Mesenchymal stem cell (in vitro differentiated cells and primary cell): ENCODE measurements around the gene BEST3.

ENCODE experiments used
- DNase-seq: peaks from one replicate; pipeline ENCODE4 v3.0.0-alpha.2; 2013
- H2AFZ ChIP-seq: one replicate; pipeline ENCODE4 v1.6.1; 2013; ENCODE audit warnings: low read depth, mild to moderate bottlenecking, control low read depth, inconsistent platforms, low read length, moderate library complexity
- H2AK5ac ChIP-seq: 2 replicates; pipeline ENCODE4 v1.6.1; 2013; ENCODE audit warnings: low read length, moderate library complexity, mild to moderate bottlenecking, inconsistent platforms; ENCODE audit not compliant: severe bottlenecking
- H2BK120ac ChIP-seq: one replicate; pipeline ENCODE4 v1.6.1; 2013; ENCODE audit warnings: low read depth, mild to moderate bottlenecking, inconsistent platforms, low read length, moderate library complexity
- H2BK12ac ChIP-seq, 2 experiments: one replicate each; pipeline ENCODE4 v1.6.1; 2013; ENCODE audit warnings: inconsistent platforms in 2 of 2, low read length in 2 of 2, mild to moderate bottlenecking in 2 of 2, moderate library complexity in 2 of 2, control low read depth in 1 of 2
- H2BK15ac ChIP-seq: one replicate; pipeline ENCODE4 v1.6.1; 2013; ENCODE audit warnings: mild to moderate bottlenecking, low read depth, inconsistent platforms; ENCODE audit not compliant: poor library complexity, severe bottlenecking
- H2BK5ac ChIP-seq: 2 replicates; pipeline ENCODE4 v1.6.1; 2013; ENCODE audit warnings: low read depth, mild to moderate bottlenecking, low read length, control low read depth, inconsistent platforms; ENCODE audit not compliant: poor library complexity, severe bottlenecking
- H3K14ac ChIP-seq, 2 experiments: one replicate each; pipeline ENCODE4 v1.6.1; 2013; ENCODE audit warnings: inconsistent platforms in 2 of 2, low read length in 2 of 2, control low read depth in 1 of 2, mild to moderate bottlenecking in 1 of 2, moderate library complexity in 1 of 2
- H3K18ac ChIP-seq, 2 experiments: one replicate each; pipeline ENCODE4 v1.6.1; 2013; ENCODE audit warnings: inconsistent platforms in 2 of 2, low read length in 2 of 2, control low read depth in 1 of 2, low read depth in 1 of 2, mild to moderate bottlenecking in 1 of 2
- H3K23ac ChIP-seq, 2 experiments: one replicate each; pipeline ENCODE4 v1.6.1; 2013; ENCODE audit warnings: inconsistent platforms in 2 of 2, low read length in 2 of 2, mild to moderate bottlenecking in 2 of 2, moderate library complexity in 2 of 2, control low read depth in 1 of 2
- H3K27ac ChIP-seq: 2 replicates; pipeline ENCODE4 v1.5.1; 2013; ENCODE audit warnings: mild to moderate bottlenecking, moderate library complexity, low read length, control low read depth, inconsistent platforms; ENCODE audit not compliant: poor library complexity, severe bottlenecking
- H3K27me3 ChIP-seq, 2 experiments: 2 replicates each; pipeline versions ENCODE4 v1.6.1 to v1.7.0; 2013; ENCODE audit warnings: low read length in 2 of 2, mild to moderate bottlenecking in 2 of 2, moderate library complexity in 2 of 2, control low read depth in 1 of 2, inconsistent platforms in 1 of 2; ENCODE audit not compliant: control insufficient read depth in 1 of 2, insufficient read depth in 1 of 2
- H3K36me3 ChIP-seq, 2 experiments: 2 replicates each; pipeline versions ENCODE4 v1.6.1 to v1.7.0; 2013; ENCODE audit warnings: low read length in 2 of 2, control low read depth in 1 of 2, inconsistent platforms in 1 of 2, low read depth in 1 of 2, mild to moderate bottlenecking in 1 of 2; ENCODE audit not compliant: insufficient read depth in 2 of 2, control insufficient read depth in 1 of 2
- H3K4ac ChIP-seq, 2 experiments: one replicate each; pipeline ENCODE4 v1.6.1; 2013; ENCODE audit warnings: inconsistent platforms in 2 of 2, low read length in 2 of 2, mild to moderate bottlenecking in 2 of 2, moderate library complexity in 2 of 2, control low read depth in 1 of 2, low read depth in 1 of 2
- H3K4me1 ChIP-seq: 2 replicates; pipeline ENCODE4 v1.6.1; 2013; ENCODE audit warnings: low read depth, low read length, control low read depth; ENCODE audit not compliant: control insufficient read depth, insufficient read depth
- H3K4me2 ChIP-seq: 2 replicates; pipeline ENCODE4 v1.6.1; 2013; ENCODE audit warnings: low read length, mild to moderate bottlenecking, inconsistent platforms; ENCODE audit not compliant: poor library complexity, severe bottlenecking
- H3K4me3 ChIP-seq, 2 experiments: 2 replicates each; pipeline versions ENCODE4 v1.5.1 to v1.7.0; 2013; ENCODE audit warnings: low read length in 2 of 2, mild to moderate bottlenecking in 2 of 2, control low read depth in 1 of 2, low read depth in 1 of 2; ENCODE audit not compliant: insufficient read depth in 1 of 2
- H3K79me1 ChIP-seq: replicated peaks from 2 replicates; pipeline ENCODE4 v1.6.1; 2013; ENCODE audit warnings: mild to moderate bottlenecking, control low read depth, low read length, inconsistent platforms; ENCODE audit not compliant: poor library complexity, severe bottlenecking
- H3K9ac ChIP-seq: 2 replicates; pipeline ENCODE4 v1.7.0; 2013; ENCODE audit warnings: mild to moderate bottlenecking, low read length, moderate library complexity
- H3K9me3 ChIP-seq: 2 replicates; pipeline ENCODE4 v1.7.0; 2013; ENCODE audit warnings: mild to moderate bottlenecking, low read length; ENCODE audit not compliant: control insufficient read depth
- H4K8ac ChIP-seq: one replicate; pipeline ENCODE4 v1.6.1; 2013; ENCODE audit warnings: inconsistent platforms, mild to moderate bottlenecking, low read length, moderate library complexity
- H4K91ac ChIP-seq: one replicate; pipeline ENCODE4 v1.6.1; 2013; ENCODE audit warnings: mild to moderate bottlenecking, low read length, inconsistent platforms
- WGBS: methylation state at CpG from one replicate; pipeline ENCODE4 v1.1.7; 2013; ENCODE audit warnings: mixed read lengths; 5-methylcytosine and 5-hydroxymethylcytosine counted together

The BEST3 gene

GRCh38 chr12:69658203-69658602 is 40.9 kb downstream of the BEST3 start:
- no peak overlapping the region for H3K14ac ChIP-seq
- H3K4ac ChIP-seq = no peak overlapping the region
- no peaks in the 10 kb centered on the region for H3K79me1 ChIP-seq
- no peaks in the 10 kb centered on the region for H3K36me3 ChIP-seq
- H3K18ac ChIP-seq = no peak overlapping the region
- no peaks in the 10 kb centered on the region for H3K27me3 ChIP-seq
- no peak overlapping the region for H2BK5ac ChIP-seq
- H3K4me3 ChIP-seq = no peak overlapping the region
- no peak overlapping the region for H4K8ac ChIP-seq
- no peak for DNase-seq
- no peak overlapping the region for H2AFZ ChIP-seq
- no peak overlapping the region for H4K91ac ChIP-seq
- no peak overlapping the region for H2BK120ac ChIP-seq
- no peaks in the 10 kb centered on the region for H3K9me3 ChIP-seq
- WGBS = 56% methylated on average over 1 of the region's 2 CpGs
- no peak overlapping the region for H3K4me2 ChIP-seq
- no peak overlapping the region for H3K23ac ChIP-seq
- no peak overlapping the region for H2BK12ac ChIP-seq
- no peak overlapping the region for H3K9ac ChIP-seq
- peaks cover 15% of the 10 kb centered on the region for H3K4me1 ChIP-seq
- no peak overlapping the region for H3K27ac ChIP-seq
- no peak overlapping the region for H2AK5ac ChIP-seq
- H2BK15ac ChIP-seq = no peak overlapping the region

GRCh38 chr12:69657376-69658137 is 41.5 kb downstream of the BEST3 start:
- H2BK5ac ChIP-seq = no peak overlapping the region
- peak overlapping the region; percentile 24 for H2AK5ac ChIP-seq
- H3K23ac ChIP-seq = no peak overlapping the region
- H3K79me1 ChIP-seq = no peaks in the 10 kb centered on the region
- H2BK12ac ChIP-seq = peak overlapping the region in 1 of 2 experiments; percentile 4
- H3K36me3 ChIP-seq = no peaks in the 10 kb centered on the region
- no peak overlapping the region for H3K14ac ChIP-seq
- no peak overlapping the region for H3K4ac ChIP-seq
- peak overlapping the region in 1 of 2 experiments; percentile 50 for H3K18ac ChIP-seq
- H4K8ac ChIP-seq = peak overlapping the region; percentile 4
- H3K27me3 ChIP-seq = no peaks in the 10 kb centered on the region
- H4K91ac ChIP-seq = no peak overlapping the region
- H3K4me3 ChIP-seq = no peak overlapping the region
- H3K4me2 ChIP-seq = no peak overlapping the region
- no peak overlapping the region for H2AFZ ChIP-seq
- peak overlapping the region; percentile 1 for H3K9ac ChIP-seq
- peak overlapping the region; percentile 16 for H3K27ac ChIP-seq
- H2BK120ac ChIP-seq = no peak overlapping the region
- no peak overlapping the region for H2BK15ac ChIP-seq
- peaks cover 15% of the 10 kb centered on the region for H3K4me1 ChIP-seq
- WGBS = 79% methylated on average over 9 of the region's 9 CpGs
- peak; percentile 29 for DNase-seq
- H3K9me3 ChIP-seq = no peaks in the 10 kb centered on the region

- 18% methylated on average over 7 of the region's 11 CpGs for WGBS
Measured at GRCh38 chr12:69655616-69656340, 43.3 kb downstream of the BEST3 start.

DNA sequence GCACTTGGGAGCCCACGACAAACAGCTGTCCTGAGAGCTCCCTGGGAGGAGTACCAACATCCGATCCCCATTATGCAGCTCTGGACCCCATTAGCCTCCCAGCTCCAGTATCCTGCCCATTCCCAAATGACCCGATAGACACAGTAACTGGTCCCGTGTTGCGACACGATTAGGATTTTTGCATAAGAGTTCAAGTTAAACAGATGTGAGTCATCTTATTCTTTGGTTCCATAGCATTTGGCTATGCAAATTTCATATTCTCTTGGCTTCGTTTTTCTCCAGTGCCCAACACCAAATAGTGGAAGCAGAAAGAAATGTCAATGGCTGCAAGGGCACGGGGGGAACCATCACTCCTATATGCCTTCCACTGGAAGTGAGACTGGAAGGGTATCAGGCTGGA is 45.4 kb downstream of the BEST3 start:
- no peak overlapping the region for H2BK12ac ChIP-seq
- H3K14ac ChIP-seq = no peak overlapping the region
- H2AK5ac ChIP-seq = peak overlapping the region; percentile 40
- no peak overlapping the region for H2BK5ac ChIP-seq
- DNase-seq = peak; percentile 40
- H2AFZ ChIP-seq = no peak overlapping the region
- no peak overlapping the region for H3K4ac ChIP-seq
- H3K27ac ChIP-seq = no peak overlapping the region
- peaks cover 15% of the 10 kb centered on the region for H3K4me1 ChIP-seq
- H3K4me3 ChIP-seq = no peak overlapping the region
- H2BK15ac ChIP-seq = no peak overlapping the region
- no peak overlapping the region for H4K8ac ChIP-seq
- no peaks in the 10 kb centered on the region for H3K36me3 ChIP-seq
- no peak overlapping the region for H3K18ac ChIP-seq
- no peak overlapping the region for H2BK120ac ChIP-seq
- H3K9me3 ChIP-seq = no peaks in the 10 kb centered on the region
- no peaks in the 10 kb centered on the region for H3K27me3 ChIP-seq
- H3K4me2 ChIP-seq = no peak overlapping the region
- WGBS = 87% methylated on average over 8 of the region's 8 CpGs
- no peak overlapping the region for H4K91ac ChIP-seq
- H3K9ac ChIP-seq = no peak overlapping the region
- no peak overlapping the region for H3K23ac ChIP-seq
- no peaks in the 10 kb centered on the region for H3K79me1 ChIP-seq

More at GRCh38 chr12:69655616-69656340, 43.3 kb downstream of the BEST3 start:
- H3K79me1 ChIP-seq = no peaks in the 10 kb centered on the region
- peak overlapping the region; percentile 14 to 71 for H3K18ac ChIP-seq
- peak; percentile 81 for DNase-seq
- peak overlapping the region; percentile 94 for H3K27ac ChIP-seq
- H2BK5ac ChIP-seq = peak overlapping the region; percentile 94
- H3K36me3 ChIP-seq = no peaks in the 10 kb centered on the region
- no peaks in the 10 kb centered on the region for H3K9me3 ChIP-seq
- H4K8ac ChIP-seq = peak overlapping the region; percentile 8
- peak overlapping the region; percentile 48 for H4K91ac ChIP-seq
- peak overlapping the region; percentile 37 for H2BK120ac ChIP-seq
- H3K14ac ChIP-seq = no peak overlapping the region
- H3K23ac ChIP-seq = no peak overlapping the region
- H3K4me3 ChIP-seq = no peak overlapping the region
- H2AFZ ChIP-seq = no peak overlapping the region
- H3K27me3 ChIP-seq = no peaks in the 10 kb centered on the region
- peaks cover 12% of the 10 kb centered on the region for H3K4me1 ChIP-seq
- peak overlapping the region; percentile 39 for H3K9ac ChIP-seq
- H2BK12ac ChIP-seq = peak overlapping the region; percentile 44 to 79
- peak overlapping the region; percentile 80 for H2AK5ac ChIP-seq
- H2BK15ac ChIP-seq = no peak overlapping the region
- no peak overlapping the region for H3K4me2 ChIP-seq
- H3K4ac ChIP-seq = peak overlapping the region; percentile 12 to 15
